ENCODE results near the gene PDE3A.

- TF ChIP-seq GABPA (IDR thresholded peaks at IDR 0.05; ENCODE audit: low read depth) (no peak), ELF1 (IDR thresholded peaks at IDR 0.05) (no peak), SIN3A (IDR thresholded peaks at IDR 0.05; ENCODE audit: borderline replicate concordance, low read depth, low read length) (no peak), EZH2phosphoT487 (IDR thresholded peaks at IDR 0.05; ENCODE audit: borderline replicate concordance, low read depth) (no peak), FOSL2 (IDR thresholded peaks at IDR 0.05; ENCODE audit: borderline replicate concordance, low read depth) (no peak), TEAD4 (IDR thresholded peaks at IDR 0.05; ENCODE audit: borderline replicate concordance, insufficient read depth) (no peak), ZBTB33 (IDR thresholded peaks at IDR 0.05; ENCODE audit: borderline replicate concordance, low read depth) (no peak), CTCF (IDR thresholded peaks at IDR 0.05) (no peak)
Observed at GRCh38 chr12:20716985-20717384, 348.6 kb downstream of the PDE3A start.

Data from SK-N-SH (cell line).